GM04504 (cell line): Measurements from ENCODE around the gene VPS45.
"Not testable (repeated sequence)": the region's sequence is repeated elsewhere in the genome, so short reads cannot be mapped to it uniquely, and the experiment has no call there.

Source experiments
- DNase-seq: peaks from one replicate; pipeline ENCODE4 v3.0.0-alpha.2; 2012; ENCODE audit warnings: low read depth

Gene VPS45

DNA sequence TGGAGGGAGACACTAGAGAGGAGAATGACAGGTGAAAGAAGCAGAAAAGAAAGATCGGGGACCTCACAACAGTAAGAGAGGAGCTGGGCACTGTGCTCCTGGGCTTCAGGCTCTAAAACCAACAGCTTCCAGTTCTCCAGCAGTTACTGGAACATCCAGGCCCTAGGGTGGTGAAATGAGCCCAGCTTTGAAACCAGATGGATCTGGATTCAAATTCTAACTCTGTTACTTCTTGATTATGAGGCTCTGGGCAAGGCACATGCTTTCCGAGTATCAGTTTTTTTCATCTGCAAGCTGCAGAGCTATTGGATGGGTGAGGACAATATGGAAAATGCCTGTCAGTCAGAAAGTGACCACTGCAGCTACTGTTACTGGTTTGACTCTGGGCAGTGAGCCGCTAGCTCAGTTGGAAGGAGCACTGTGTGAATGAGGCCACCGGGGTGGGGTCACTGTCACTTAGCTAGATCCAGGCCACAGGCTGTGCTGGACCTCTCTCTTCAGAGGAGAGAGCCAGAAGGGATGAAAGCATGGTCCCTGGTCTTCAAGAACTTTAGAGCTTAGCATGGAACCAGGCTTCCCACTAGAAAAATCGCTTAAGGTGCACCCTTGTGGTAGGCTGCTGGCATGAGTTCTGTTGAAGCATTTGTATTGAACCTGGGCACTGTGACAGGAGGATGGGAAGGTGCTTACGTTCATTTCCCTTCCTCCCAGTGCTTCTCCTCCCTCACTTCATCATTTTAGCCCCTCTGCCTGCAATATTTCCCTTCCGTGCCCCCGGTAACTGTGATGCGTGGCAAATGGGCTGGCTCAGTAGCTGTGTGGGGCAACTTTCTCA is 94.4 kb downstream of the VPS45 start:
- no peak for DNase-seq

- DNase-seq = no peak
Measured at GRCh38 chr1:150162582-150162861, 94.9 kb downstream of the VPS45 start.

- DNase-seq = peak; percentile 97
Measured at GRCh38 chr1:150162862-150163706, 95.5 kb downstream of the VPS45 start.

GRCh38 chr1:150164224-150164623 is 96.6 kb downstream of the VPS45 start:
- DNase-seq = no peak

DNA sequence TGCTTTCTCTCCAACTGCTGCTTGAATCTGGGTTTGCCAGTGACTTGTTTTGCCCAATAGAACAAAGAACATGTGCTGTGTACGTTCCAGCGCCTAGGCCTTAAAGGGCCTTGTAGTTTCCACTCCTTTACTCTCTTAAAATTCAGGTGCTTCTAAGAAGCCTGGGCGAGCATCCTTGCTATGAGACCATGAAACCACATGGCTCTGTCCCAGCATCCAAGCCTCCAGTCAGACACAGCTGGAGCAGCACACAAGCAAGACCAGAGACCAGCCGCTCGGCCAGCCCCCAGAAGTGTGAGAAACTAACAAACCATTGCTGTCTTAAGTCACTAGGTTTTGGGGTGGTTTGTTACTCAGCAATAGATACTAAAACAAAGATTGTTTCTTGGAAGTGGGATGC is 97.2 kb downstream of the VPS45 start:
- DNase-seq = no peak

GRCh38 chr1:150165622-150166612 is 98.3 kb downstream of the VPS45 start:
- DNase-seq = no peak

GRCh38 chr1:150168960-150169601 is 101.5 kb downstream of the VPS45 start:
- no peak for DNase-seq

DNA sequence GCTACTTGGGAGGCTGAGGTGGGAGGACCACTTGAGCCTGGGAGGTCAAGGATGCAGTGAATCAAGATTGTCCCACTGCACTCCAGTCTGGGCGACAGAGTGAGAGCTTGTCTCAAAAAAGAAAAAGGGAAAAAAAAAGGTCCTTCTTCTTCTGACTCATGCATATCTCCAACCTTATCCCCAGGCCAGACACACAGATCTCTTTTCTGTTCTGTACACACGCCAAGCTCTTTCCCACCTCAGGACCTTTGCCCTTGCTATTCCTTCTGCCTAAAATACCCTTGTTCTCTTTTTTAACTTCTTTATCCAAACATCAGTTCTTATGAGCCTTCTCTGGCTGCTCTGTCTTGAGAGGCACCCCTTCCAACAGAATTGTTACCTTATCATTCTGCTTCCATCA is 104.2 kb downstream of the VPS45 start:
- DNase-seq = no peak

DNA sequence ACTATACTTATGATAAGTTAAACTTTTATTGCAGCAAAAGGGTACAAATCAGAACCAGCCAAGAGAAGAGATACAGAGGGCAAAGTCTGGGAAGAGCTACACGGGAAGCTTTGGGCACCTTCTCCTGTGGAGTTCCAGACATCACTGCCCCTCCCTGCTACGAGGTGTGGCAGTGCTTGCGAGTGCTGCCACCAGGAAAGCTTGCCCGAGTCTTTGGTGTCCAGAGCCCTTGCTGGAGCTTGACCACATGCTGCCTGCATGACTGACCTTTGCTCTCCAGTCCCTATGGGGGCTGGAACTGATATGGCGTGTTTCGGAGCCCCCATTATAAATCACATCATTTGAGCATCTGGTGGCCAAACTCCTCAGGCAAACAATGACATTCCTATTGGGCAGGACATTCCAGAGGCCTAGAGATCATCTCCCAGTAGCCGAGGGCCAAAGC is 105.6 kb downstream of the VPS45 start:
- DNase-seq = no peak

- no peak for DNase-seq
Measured at GRCh38 chr1:150176593-150176992, 109.0 kb downstream of the VPS45 start.

- DNase-seq = no peak
Measured at GRCh38 chr1:150178548-150178947, 111.0 kb downstream of the VPS45 start.

DNA sequence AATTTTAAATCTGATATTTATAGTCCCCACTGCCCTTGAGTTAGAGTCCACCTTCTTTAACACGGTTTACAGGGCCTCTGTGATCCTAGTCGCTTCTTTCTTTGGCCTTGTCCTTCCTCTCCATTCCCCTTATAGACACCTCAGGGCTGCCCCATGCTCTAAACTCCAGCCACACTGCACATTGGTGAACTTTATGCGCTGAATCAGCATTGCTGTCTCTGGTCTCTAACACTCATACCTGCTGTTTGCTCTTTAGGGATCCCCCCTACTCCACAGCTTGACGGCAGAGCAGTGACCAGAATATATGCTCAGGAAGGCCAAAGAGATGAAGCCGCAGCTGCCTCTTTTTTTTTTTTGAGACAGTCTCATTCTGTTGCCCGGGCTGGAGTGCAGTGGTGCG is 112.3 kb downstream of the VPS45 start:
- no peak for DNase-seq

GRCh38 chr1:150180474-150180873 is 112.9 kb downstream of the VPS45 start:
- DNase-seq = no peak

DNA sequence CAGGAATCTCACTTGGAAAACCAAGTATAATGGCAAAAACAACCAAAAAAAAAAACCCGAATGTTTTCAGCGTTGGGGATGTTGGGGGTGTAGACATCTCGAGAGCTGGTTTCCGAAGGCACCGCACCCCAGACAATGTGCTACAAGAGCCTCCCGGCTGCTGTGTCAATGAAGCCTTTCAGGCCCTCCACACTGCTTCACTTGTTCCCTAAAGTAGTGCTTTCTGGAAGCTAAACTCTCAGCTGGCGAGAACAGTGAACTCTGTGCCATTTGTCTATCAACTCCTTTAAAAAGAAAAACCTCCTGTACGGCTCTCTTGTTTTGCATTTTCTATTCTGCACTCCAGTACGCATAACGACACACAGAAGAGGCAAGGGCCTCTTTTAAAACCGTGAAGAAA is 114.7 kb downstream of the VPS45 start:
- no peak for DNase-seq

DNA sequence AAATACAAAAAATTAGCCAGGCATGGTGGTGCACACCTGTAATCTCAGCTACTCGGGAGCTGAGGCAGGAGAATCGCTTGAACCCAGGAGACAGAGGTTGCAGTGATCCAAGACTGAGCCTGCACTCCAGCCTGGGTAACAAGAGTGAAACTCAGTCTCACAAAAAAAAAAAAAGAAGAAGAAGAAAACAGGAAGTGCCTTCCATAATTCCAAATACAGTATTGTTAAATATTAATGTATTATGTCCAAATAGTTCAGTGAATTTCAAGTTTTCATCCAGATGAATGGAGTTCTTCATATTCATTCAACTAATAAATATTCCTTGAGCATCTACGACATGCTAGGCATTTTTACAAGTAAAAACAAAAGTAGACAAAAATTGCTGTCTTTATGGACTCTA is 115.5 kb downstream of the VPS45 start:
- DNase-seq = no peak

- no peak for DNase-seq
Measured at GRCh38 chr1:150185481-150185880, 117.9 kb downstream of the VPS45 start.

GRCh38 chr1:150186438-150186788 is 118.8 kb downstream of the VPS45 start:
- DNase-seq = not testable (repeated sequence)

DNA sequence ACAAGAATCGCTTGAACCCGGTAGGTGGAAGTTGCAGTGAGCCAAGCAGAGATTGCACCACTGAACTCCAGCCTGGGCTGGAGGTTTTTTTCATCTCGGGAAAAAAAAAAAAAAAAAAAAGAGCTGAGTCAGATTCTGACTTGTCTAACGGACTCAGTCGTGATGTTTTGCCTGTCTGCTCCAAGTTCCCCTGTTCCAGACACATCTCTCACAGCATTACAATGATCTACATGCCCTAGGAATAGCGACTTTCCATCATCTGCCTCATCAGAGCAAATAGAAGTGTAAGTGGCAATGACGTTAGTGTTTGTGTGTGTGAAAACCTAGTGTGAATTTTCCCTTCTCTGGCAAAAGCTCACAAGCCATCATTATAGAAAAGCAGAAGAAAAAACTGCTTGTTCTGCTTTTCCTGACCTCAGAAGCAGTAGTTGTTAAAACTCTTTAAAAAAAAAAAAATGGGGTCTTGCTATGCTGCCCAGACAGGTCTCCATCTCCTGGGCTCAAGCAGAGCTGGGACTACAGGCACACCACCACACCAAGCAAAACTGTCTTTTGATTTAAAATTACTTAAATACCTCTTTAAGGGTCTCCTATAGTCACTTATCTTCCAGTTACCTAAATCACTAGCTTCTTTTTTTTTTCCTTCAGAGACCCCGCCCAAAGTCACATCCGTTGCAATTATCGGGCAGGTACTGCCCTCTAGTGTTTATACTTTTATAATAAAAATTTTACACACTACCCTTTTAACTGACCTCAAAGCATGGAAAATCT is 119.4 kb downstream of the VPS45 start:
- peak; percentile 40 for DNase-seq

DNA sequence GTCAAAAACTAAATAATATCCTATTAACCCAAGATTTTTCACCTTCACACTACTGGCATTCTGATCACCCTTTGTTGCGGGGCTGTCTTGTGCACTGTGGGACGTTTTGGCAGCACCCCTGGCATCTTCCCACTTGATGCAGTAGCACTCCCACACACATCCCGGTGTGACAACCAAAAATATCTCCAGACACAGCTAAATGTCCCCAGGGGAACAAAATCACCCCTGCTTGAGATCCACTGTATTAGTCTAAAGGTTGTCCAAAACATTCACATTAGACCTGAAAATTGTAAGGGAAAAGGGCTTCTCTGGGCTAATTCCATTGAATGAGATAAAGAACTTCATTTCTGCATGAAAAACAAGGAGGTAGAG is 120.0 kb downstream of the VPS45 start:
- DNase-seq = no peak

DNA sequence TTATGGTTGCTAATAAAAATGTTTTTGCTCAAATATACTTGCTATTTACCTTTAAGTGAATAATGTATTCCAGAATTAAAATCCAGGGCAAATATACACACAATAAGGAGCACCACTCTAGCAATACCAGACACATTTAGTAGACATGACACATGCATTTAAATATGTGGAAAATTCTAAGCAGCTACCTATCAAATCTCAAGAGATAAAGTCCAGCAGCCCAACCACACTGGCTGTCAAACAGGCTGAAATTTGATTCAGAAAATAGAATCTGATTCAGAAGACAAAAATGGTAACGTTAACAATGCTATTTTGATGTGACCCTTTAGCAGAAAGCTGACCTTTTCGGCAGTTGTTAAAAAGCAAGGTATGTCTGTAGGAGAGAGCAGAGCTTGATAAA is 124.4 kb downstream of the VPS45 start:
- DNase-seq = no peak

DNA sequence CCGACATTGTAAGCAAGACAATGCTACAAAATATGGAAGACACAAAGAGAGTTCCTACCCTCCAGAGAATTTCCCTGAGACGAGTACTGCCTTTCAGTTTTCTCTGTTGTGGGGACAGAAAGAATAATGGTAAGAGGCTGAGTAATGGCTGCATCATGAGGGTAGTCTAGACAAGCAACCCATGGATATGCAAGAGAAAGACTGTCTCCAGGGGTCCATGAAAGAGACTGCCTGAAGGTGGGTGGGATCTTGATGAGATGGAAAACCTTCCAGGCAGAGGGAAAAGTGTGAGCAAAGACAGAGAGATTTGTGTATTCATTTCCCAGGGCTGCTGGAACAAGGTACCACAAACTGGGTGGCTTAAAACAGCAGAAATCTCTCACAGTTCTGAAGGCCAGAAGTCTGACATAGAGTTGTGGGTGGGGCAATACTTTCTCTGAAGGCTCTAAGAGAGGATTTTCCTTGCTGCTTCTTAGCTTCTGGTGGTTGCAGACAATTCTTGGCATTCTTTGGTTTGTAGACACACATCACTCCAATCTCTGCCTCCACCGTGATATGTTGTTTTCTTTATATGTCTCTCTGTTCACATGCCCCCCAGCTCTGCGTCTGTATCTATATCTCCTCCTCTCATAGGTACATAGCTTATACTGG is 126.9 kb downstream of the VPS45 start:
- DNase-seq = no peak
